Mononuclear cell (primary cell): ENCODE measurements around the gene ZC3H6. TPM values are rescaled to one million over a fixed set of nuclear protein-coding genes. Genes with fewer than 3 reads are reported as not detected.
"Not testable (repeated sequence)": the region's sequence is repeated elsewhere in the genome, so short reads cannot be mapped to it uniquely, and the experiment has no call there.

ENCODE experiments used
- H3K27me3 ChIP-seq: 2 replicates; pipeline ENCODE4 v1.6.0; 2011; ENCODE audit warnings: low read length, control low read depth; ENCODE audit not compliant: insufficient read depth
- H3K4me1 ChIP-seq: 2 replicates; pipeline ENCODE4 v1.5.1; 2011; ENCODE audit warnings: mild to moderate bottlenecking, low read length, control low read depth; ENCODE audit not compliant: insufficient read depth
- H3K4me3 ChIP-seq: 2 replicates; pipeline ENCODE4 v1.5.1; 2011; ENCODE audit warnings: mild to moderate bottlenecking, low read length, moderate library complexity
- H3K9me3 ChIP-seq: 2 replicates; pipeline ENCODE4 v1.5.1; 2011; ENCODE audit warnings: low read depth, mild to moderate bottlenecking, control low read depth, low read length
- total RNA-seq: library from RNA; depleted of rRNA; stranded (reverse); fragments of >200 nt; gene quantifications from one replicate; pipeline ENCODE4 v1.2.3, GENCODE V29; 2012

ZC3H6 gene
- total RNA-seq, 1 donor: 10.2 TPM

DNA sequence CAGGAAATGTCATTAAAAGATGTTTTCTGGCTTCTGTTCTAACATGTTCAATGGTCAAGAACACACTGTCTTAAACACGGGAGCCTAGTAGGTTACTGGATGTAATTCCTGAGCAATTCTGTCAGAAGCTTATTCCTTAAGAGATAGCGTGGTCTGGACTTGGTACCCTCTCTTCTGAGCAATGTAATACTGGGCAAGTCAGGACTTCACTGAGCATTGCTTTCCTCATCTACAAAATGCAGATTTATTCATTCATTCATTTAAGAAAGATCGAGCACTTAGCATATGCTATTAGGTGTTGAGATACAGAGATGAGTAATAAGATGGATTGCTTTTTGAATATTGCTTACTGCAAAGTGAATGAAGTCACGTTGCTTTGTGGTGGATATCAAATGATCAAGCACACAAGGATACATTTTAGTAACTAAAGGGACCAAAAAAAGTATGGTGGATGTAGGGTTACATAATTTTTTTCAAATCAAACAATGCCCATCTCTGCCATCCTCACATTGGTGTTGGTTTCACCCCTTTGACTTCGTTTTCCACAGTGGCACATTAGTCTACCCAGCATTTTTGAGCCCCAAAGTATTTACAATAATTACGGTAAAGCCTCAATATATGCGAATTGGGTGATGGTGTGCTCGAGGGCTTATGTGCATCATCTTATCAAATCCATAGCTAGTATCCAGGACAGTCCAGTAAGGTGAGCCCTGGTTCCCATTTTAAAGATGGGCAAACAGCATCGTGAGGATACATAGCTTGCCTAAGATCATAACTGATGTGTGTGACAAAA, 65.3 kb downstream of the ZC3H6 start:
- Histone ChIP-seq H3K4me3 (no peak overlapping the region), H3K9me3 (no peaks in the 10 kb centered on the region), H3K4me1 (no peaks in the 10 kb centered on the region), H3K27me3 (no peaks in the 10 kb centered on the region)

DNA sequence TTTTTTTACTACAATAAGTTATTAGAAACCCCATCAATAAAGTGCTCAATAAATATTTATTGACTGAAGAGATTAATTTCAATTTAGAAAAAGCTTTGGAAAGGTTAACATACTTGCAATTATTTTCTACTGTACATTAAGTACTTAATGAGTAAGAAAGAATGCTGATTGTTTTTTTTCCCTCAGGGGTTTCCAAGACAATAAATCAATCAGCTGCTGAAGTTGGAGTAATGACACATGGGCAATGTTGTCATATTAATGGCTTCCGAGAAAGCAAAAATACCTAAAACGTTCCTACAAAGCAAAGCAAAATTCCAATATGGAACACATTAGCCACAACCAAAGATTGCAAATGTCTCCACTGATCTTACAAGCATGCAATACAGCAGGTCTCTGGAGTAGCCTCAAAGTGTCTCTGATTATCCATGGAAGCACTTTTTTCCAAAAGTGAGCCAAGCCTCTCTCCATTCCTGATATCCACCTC, 66.7 kb downstream of the ZC3H6 start:
- no peaks in the 10 kb centered on the region for H3K9me3 ChIP-seq
- H3K4me1 ChIP-seq: no peaks in the 10 kb centered on the region
- H3K27me3 ChIP-seq: no peaks in the 10 kb centered on the region
- H3K4me3 ChIP-seq: no peak overlapping the region

DNA sequence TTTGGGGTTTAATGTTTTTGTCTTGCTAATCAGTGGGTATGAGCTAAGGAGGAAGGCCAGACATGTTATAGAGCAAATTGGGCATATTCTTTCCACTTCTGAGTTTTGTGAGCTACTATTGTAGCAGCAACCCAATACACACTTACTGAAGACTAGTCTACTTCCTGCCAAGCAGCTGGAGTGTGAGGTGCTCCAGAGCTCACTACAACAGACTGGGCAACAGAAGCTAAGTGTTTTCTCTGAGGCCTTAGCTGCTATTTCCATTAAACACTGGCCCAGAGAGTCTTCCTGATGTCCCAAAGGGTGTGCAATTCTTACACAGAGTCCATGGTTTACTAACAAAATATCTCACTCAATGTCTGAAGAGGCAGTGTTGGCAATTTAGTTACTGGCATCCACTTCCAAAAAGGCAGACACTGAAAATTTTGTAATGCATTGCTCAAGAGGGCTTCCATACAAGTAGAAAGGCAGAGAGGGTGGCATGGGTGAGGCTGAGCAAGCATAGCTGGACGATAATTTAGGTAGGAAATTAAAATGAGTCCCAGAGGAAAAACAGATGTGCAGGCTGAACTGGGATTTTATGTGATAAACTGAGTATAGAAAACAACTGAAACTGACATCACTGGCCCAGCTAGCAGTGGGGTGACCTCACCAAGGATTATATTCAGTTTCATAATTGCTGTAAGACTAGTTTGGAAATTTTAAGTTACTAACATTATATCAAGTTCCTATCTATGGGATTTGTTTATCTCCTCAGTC, 68.6 kb downstream of the ZC3H6 start:
- no peaks in the 10 kb centered on the region for H3K4me1 ChIP-seq
- no peak overlapping the region for H3K4me3 ChIP-seq
- H3K27me3 ChIP-seq: no peaks in the 10 kb centered on the region
- no peaks in the 10 kb centered on the region for H3K9me3 ChIP-seq

DNA sequence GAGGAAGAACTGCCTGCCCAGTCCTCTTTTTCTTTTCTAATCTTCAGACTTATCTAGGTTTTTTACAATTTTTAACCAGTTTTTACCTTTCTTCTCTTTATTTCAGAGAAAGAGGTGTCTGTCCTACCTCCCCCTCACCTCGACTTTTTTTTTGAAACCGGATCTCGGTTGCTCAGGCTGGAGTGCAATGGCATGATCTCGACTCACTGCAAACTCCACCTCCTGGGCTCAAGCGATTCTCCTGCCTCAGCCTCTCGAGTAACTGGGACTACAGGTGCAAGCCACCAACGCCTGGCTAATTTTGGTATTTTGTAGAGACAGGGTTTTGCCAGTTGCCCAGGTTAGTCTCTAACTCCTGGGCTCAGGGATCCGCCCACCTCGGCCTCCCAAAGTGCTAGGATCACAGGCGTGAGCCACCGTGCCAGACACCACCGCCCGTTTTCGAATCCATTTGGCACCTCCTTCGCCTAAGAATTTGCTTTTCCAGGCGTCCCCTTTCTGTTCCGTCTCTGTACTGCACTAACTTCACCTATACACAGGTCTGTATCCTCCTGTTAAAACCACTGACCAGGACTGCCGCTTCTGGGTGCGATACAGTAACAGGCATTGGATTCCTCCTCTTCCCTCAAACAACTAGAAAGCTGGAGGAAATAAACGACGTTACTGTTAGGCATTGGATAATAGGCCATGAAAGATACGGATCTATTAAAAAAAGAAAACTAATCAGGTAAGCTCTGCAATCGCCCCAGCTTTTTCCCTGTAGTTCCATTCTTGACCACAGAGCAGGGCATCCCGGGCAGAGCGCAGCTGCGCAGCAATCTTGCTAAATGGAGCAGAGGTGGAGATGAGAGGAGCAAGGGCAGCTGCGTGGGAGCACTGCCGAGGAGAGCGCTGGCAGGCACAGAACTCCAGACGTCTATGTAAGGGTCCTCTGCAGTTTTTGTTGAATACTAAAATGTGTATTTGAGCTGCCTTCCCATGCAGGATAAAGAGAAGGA, 69.9 kb downstream of the ZC3H6 start:
- no peak overlapping the region for H3K4me3 ChIP-seq
- no peaks in the 10 kb centered on the region for H3K9me3 ChIP-seq
- H3K4me1 ChIP-seq: no peaks in the 10 kb centered on the region
- no peaks in the 10 kb centered on the region for H3K27me3 ChIP-seq

DNA sequence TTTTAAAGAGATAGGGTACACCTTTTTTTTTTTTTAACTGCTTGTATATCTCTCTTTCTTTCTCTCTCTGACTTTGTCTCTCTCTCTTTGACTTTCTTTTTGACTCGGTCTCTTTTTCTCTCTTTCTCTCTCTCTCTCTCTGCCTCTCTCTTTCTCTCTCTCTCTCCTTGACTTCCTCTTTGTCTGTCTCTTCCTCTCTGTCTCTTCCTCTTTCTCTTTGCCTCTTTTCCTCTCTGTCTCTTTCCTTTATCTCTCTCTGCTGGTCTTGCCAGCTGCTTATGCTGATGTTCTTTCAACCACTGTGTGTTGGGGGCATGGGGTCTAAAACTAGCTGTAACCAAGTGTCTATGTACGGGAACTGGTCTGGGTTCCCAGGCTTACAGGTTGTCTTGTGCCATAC, 76.9 kb downstream of the ZC3H6 start:
- not testable (repeated sequence) for H3K4me1 ChIP-seq, H3K9me3 ChIP-seq, H3K27me3 ChIP-seq, H3K4me3 ChIP-seq

DNA sequence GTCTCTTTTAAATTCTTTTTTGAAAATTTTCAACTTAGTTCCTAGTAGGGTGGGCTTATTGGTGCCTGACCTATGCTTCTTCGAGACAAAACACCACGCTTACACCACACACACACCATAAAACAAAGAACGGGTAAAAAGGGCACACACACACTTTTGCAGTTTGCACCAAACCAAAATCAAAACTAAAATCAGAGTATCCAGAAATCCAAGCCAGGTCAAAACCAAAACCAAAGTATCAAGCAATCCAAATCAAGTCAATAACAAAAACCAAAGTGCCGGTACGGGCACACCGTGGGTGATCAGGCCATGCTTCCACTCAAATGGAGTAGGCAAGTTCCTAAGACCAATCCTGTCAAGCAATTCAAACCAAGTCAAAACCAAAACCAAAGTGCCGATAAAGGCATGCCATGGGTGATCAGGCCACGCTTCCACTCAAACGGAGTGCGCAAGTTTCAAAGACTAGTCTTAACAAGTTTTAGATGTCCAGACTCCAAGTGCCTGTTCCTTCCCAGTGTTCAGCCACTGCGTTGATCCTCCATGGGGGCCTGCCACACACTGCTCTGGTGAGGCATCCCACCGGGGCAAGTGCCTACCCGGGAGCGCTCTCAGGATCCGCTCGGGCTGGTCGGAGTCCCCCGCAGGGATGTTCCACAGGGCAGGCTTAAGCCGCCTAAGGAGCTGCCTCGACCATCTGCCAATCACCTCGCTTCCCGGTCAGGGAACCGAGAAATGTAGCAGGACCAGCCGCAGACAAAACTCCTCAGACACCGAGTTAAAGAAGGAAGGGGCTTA, 77.6 kb downstream of the ZC3H6 start:
- not testable (repeated sequence) for H3K4me1 ChIP-seq, H3K4me3 ChIP-seq, H3K27me3 ChIP-seq, H3K9me3 ChIP-seq

DNA sequence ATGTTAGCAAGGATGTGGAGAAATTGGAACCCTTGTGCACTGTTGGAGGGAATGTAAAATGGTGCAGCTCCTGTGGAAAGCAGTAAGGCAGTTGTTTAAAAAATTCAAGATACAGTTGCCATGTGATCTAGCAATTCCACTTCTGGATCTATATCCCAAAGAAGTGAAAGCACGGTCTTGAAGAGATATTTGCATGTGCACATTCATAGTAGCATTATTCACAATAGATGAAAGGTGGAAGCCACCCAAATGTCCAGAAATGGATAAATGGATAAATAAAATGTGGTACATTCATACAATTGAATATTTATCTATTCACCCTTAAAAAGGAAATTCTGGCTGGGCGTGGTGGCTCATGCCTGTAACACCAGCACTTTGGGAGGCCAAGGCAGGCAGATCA, 78.9 kb downstream of the ZC3H6 start:
- not testable (repeated sequence) for H3K4me3 ChIP-seq, H3K4me1 ChIP-seq, H3K9me3 ChIP-seq, H3K27me3 ChIP-seq

DNA sequence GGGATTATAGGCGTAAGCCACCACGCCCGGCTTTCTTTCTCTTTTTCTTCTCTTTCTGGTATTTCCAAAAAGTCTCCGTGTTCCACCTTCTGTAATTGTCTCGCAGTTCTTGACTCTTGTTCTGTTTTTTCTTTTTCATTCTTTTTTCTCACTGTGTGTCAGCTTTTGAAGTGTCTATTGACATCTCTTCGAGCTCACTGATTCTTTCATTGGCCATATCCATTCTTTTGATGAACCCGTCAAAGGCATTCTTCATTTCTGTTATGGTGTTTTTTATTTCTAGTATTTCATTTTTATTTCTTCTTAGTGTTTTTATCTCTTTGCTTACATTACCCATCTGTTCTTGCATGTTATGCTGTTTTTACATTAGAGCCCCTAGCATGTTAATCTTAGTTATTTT, 84.7 kb downstream of the ZC3H6 start:
- H3K27me3 ChIP-seq, H3K9me3 ChIP-seq, H3K4me1 ChIP-seq, H3K4me3 ChIP-seq: not testable (repeated sequence)

Other genes with a start within 250 kb of the ZC3H6 start
- 16.4 TPM for gene TMEM87B, start 220.3 kb upstream of the ZC3H6 start, total RNA-seq
- 7.8 TPM for gene FBLN7, start 137.2 kb upstream of the ZC3H6 start, total RNA-seq
- gene ZC3H8, start 20.6 kb upstream of the ZC3H6 start, total RNA-seq: 24.8 TPM
- 96.6 TPM for gene RGPD8, start 158.0 kb downstream of the ZC3H6 start, total RNA-seq
- gene TTL, start 206.6 kb downstream of the ZC3H6 start, total RNA-seq: 11.0 TPM